ENCODE results near the gene TMOD1. TPM values are rescaled to one million over a fixed set of nuclear protein-coding genes. Genes with fewer than 3 reads are reported as not detected.
A peak's percentile ranks its signal among the peaks of the same experiment; 100 is the strongest.

Gene TMOD1
- total and polyA plus RNA-seq, 9 of the 15 experiments (the other 6 are each of a cell fraction or from before 2014, with no cell fraction given): 7.1 to 41.2 (median 14.2) TPM

DNA sequence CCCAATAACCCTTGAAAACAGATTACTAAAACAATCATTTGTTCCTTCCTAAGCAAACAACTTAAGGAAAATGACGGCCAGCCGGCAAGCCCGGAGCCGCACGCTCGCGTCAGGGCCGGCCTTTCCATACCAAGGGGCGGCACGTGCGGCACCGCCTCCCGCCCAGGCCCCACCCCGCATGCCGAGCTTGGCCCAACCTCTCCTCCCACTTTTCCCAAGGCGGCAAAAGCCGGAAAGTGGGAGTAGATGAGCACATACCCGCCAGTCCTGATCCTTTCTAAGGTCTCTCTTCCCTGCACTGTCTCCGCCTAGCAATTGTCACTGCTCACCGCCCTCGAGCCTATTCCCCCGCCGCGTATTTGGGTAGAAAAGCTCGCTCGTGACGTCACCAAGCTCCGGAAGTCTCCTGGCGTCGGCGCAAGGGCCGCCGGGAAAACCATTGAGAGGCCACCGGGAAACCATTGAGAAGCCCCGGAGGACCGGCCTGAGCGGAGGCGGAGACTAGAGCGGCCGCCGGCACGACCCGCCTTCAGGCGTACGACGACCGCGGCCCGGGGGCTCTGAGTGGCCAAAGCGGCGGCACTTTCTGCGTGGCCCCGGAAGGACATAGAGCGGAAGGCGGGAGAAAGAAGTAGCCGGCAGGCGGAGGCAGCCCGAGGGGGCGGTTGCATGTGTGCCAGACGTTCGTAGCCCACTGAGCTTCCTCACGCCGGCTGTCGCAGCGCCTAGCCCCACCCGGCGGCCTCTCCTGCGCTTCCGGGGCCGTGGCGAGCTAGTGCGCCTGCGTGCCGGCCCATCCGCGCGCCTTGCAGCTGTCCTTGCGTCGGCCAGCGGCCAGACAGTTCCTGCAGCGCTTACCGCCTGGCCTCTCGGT is 131.8 kb downstream of the TMOD1 start, which contains the start of the genes NCBP1 and TSTD2 (continued):
- TF ChIP-seq MAFF (IDR thresholded peaks at IDR 0.05; ENCODE audit: low read length): no peak
- no peak for TF ChIP-seq SRSF1 (IDR thresholded peaks at IDR 0.05; ENCODE audit: low read depth, low read length)
- TF ChIP-seq NFE2 (IDR thresholded peaks at IDR 0.05; ENCODE audit: low read depth): 0 out of 2 replicates have a peak, but pooled peaks have one; percentile 9
- TF ChIP-seq ZNF695 (CRISPR knock-in tag; IDR thresholded peaks at IDR 0.05): no peak
- peak; percentile 96 for TF ChIP-seq NR2C2 (CRISPR knock-in tag; IDR thresholded peaks at IDR 0.05)
- peak; percentile 99 for TF ChIP-seq NR2C2 (tag; IDR thresholded peaks at IDR 0.05)
- no peak for TF ChIP-seq RAD21 (CRISPR knock-in tag; conservative IDR thresholded peaks at IDR 0.05 in 1 of 2, IDR thresholded peaks at IDR 0.05 in 1 of 2)
- no peak for TF ChIP-seq IRF9 (tag; IDR thresholded peaks at IDR 0.05)
- TF ChIP-seq XRCC3 (IDR thresholded peaks at IDR 0.05): no peak
- no peak for TF ChIP-seq DDX20 (tag; IDR thresholded peaks at IDR 0.05; ENCODE audit: low read depth)
- peak; percentile 96 for TF ChIP-seq EP400 (IDR thresholded peaks at IDR 0.05)
- no peak for TF ChIP-seq MCM2 (IDR thresholded peaks at IDR 0.05; ENCODE audit: low read depth)
- no peak for TF ChIP-seq TCF15 (CRISPR knock-in tag; IDR thresholded peaks at IDR 0.05)
- TF ChIP-seq DPF2 (IDR thresholded peaks at IDR 0.05): no peak
- TF ChIP-seq FOXP1 (CRISPR knock-in tag; IDR thresholded peaks at IDR 0.05): peak; percentile 97
- peak; percentile 77 for TF ChIP-seq RFX5 (IDR thresholded peaks at IDR 0.05; ENCODE audit: low read depth, low read length)
- TF ChIP-seq ZNF668 (CRISPR knock-in tag; IDR thresholded peaks at IDR 0.05): no peak
- TF ChIP-seq POLR2AphosphoS5 (IDR thresholded peaks at IDR 0.05; ENCODE audit: control insufficient read depth, insufficient read depth, low read depth, low read length): peak; percentile 81
- TF ChIP-seq GTF2F1 (IDR thresholded peaks at IDR 0.05; ENCODE audit: low read depth, low read length): no peak
- TF ChIP-seq BHLHE40 (IDR thresholded peaks at IDR 0.05; ENCODE audit: low read length): peak; percentile 99
- peak; percentile 74; the same call in 1 of the 2 replicates for TF ChIP-seq ELF2 (CRISPR knock-in tag; IDR thresholded peaks at IDR 0.05)

All from K562 (cell line).